GM04504 (cell line): ENCODE data around the gene XYLT1.
A peak's percentile ranks its signal among the peaks of the same experiment; 100 is the strongest.

Experiments
- DNase-seq: peaks from one replicate; pipeline ENCODE4 v3.0.0-alpha.2; 2012; ENCODE audit warnings: low read depth

Gene XYLT1

DNA sequence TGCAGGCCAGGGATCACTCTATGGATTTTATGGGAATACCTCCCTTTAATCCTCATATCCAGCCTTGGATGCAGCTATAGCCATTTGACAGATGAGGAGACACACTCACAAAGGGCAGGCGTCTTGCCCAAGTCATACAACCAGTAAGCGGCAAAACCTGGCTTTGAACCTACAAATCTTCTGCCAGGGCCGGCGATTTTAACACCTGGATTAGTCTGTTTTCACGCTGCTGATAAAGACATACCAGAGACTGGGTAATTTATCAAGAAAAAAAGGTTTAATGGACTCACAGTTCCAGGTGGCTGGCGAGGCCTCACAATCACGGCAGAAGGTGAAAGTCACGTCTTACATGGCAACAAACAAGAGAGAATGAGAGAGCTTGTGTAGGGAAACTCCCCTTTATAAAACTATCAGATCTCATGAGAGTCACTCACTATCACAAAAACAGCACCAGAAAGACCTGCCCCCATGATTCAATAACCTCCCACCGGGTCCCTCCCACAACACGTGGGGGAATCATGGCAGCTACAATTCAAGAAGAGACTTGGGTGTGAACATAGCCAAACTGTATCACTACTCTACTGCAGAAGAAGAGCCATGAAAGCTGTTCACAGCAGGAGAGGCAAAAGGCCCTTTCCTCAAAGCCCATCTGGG, 67.5 kb downstream of the XYLT1 start:
- no peak for DNase-seq

DNA sequence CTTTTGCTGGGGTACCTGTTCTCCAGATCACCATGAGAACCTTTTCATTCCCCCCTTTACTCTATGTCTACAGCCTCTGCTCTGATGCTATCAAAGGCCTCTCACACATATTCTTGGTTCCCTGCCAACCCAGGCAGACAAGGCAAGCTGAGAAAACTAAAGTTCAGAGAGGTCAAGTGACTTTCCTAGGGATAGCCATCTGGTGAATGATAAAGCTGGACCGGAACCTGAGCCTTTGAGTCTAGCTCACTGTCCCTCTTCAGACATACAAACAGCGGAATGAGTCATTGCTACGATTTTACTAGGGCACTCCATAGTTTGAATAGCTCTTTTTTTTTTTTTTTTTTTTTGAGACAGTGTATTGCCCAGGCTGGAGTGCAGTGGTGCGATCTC, 73.3 kb downstream of the XYLT1 start:
- no peak for DNase-seq

DNA sequence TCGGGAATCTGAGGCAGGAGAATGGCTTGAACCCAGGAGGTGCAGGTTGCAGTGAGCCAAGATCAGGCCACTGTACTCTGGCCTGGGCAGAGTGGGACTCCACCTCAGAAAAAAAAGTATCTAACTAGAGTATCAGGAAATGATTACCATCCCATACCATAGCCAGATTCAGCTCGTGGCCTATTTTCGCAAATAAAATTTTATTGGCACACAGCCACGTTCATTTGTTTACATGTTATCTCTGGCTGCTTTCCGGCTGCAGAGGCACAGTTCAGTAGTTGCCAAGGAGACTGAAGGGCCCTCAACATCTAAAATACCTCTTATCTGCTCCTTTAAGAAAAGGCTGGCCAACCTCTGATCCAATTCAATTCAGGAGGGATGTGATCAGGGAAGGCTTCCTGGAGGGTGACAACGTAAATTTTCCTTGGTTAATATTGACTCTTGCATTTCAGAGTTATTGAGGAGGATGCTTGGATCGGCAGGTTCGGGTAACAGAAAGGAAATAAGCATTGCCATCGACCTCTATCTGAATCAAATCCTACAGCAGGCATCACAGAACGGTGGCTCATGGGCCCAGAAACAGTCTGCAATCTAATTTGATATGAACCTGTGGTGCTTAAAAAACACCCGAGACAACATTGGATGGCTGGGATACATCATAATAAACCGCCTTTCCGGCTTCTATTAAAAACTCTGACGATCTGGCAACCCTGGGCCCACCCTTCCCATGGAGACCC, 73.8 kb downstream of the XYLT1 start:
- DNase-seq: no peak

DNA sequence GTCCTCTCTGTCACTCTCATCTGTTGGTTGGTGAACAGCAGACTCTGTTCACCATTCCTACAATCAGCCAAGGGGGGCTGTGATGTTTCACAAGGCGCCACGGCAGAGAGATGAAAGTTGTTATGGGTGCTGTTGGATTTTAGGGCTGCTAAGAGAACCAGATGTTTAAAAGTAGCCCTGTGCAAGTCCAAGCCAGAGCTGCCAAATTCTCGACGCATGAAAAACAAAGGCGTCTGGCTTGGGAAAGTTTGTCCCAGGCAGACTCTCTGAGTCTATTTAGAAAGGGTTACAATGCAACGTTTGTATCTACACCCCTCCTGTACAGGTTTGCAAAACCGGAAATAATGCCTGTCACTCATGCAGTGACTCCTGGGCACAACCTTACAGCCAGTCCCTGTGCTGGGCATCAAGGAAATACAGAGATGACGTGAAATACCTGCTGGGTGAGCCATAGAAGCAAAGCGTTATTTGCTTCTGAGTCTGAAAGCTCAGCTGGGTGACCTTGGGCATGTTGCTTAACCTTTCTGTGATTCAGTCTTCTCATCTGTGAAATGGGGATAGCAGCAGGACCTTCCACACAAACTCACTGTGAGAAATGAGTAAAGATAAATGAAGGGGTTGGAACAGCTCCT, 74.8 kb downstream of the XYLT1 start:
- DNase-seq: no peak

DNA sequence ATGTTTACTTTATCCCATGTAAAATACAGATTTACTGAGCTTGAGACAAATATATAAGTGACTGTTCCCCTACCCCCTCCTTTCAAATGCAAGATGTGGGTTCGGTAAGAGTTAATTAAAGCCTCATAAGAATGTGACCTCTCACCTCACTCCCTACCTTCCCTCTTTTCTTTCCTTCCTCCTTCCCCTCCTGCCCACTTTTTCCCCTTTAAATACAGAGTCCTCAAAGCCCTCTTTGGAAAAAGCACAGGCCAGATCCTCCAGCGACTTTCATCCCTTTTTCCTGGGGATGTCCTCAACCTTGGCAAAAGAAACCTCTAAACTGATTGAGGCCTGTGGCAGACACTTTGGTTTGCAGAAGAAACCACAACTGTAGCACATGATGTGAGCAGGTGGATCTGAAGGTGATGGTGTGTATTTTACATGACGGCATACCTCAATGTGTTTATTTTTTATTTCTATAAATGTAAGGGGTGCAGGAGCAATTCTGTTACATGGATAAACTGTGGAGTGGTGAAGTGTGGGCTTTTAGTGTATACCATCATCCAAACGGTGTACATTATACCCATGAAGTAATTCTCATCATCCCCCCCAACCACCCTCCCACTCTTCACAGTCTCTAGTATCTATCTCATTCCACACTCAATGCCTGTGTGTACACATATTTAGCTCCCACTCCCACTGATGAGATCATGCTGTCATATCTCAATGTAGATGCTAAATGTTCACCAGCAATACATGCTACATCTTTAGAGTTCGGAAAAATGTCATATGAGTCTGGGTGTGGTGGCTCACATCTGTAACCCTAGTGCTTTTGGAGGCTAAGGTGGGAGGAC, 77.7 kb downstream of the XYLT1 start:
- no peak for DNase-seq

DNA sequence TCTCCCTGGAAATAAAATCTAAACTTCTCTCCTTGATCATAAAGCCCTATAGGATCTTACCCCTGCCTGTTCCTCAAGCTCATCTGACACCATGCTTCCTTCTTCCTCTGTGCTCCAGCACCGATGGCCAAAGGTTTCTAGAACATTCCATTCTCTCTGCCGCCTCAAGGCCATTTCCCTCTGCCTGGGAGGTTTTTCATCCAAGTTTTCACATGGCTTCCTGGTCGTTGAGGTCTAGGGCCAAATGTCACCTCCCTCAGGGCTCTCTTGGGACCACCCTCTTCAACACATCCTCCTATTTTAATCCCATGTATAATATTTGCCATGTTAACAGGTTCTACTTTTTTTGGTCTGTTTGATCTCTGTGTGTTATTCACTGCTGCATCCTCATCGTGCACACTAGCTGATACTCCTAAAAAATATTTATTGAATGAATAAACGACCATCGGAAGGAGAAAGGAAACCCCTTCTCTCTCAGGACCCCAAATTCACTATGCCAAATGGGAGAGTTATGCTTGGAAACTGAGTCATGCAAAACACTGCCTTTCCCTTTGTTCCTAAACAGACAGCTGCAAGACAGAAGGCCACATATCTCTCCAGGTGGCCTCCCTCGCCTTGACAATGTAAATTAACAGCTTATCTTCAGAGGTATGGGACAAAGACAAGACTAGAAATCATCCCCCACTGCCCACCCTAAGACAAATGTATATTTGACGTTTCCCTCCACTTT, 78.5 kb downstream of the XYLT1 start:
- no peak for DNase-seq

DNA sequence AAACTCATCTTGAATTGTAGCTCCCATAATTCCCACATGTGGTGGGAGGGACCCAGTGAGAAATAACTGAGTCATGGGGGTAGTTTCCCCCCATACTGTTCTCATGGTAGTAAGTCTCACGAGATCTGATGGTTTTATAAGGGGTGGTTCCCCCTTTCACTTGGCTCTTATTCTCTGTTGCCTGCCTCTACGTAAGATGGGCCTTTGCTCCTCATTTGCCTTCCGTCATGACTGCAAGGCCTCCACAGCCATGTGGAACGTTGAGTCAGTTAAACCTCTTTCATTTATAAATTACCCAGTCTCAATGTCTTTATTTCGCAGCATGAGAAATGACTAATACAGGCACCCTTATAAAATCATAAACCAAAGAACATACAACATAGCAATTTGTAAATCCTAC, 79.0 kb downstream of the XYLT1 start:
- DNase-seq: no peak

DNA sequence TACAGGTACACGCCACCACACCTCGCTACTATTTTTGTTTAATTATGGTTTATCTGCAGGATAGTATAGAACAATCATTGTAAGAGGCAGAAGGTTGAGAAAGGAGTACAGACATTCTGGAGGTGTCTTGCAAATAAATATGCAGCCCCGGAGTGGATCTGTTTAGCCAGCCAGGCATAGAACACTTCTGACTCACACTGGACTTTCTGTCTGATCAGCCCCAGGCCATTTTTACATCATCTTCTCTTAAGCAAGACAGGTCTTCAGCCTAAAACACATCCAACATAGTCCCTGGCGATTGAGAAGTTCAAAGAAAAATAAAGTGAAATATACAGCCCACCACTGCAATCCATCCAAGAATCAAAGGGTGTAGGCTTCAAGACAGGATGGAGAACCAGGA, 81.4 kb downstream of the XYLT1 start:
- peak; percentile 64 for DNase-seq

DNA sequence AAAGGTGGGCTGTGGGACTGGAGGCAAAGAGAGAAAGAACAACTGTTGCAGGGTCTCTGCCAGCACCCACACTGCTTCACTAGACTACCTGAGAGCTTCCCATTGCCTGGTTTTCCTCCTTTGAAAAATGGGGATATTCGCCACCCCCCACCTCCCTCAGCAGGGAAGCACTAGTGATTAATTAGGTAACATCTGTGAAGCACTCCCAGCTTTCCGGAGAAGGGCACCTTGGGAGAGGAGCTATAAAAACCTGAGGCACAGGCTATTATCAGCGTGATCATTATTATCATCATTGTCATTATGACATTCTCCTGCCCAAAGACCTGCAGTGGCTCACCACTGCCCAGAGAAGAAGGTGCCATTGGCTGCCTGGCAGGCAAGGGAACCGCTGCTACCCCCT, 83.5 kb downstream of the XYLT1 start:
- DNase-seq: no peak

DNA sequence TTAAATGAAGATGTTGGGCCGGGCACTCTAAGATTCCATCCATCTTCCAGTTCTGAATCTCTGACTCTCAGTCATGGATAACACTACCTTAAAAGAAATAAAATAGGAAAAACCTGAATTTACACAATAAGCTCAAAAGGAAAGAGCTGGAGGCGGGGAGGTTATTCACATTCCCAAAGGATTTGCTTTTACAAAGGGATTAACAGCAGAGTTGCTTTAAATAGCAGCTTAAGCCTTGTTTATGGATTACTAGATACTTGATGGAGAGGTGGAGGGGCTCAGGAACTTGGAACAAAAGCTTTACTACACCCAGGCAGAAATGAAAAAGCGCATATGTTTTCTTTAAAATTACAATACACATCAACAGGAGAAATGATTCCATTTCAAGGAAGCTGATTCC, 84.5 kb downstream of the XYLT1 start:
- DNase-seq: no peak

DNA sequence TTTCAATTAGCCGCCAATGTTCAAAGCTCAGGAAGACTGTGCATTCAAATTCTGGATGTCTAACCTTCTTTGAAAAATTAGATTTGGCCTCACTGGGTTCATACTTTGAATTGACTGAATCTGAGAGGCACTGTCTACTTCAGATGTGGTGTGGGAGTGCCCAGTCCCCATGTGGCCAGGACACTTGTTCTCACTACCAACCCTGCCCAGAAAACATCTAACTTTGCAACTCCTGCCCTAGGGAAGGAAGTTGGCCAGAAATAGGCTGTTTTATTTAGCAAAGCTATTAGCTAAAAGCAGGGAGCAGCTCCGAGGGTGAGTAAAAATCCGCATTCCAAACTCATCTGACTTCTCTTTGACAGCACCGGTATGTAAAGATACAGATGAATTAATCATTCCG, 86.3 kb downstream of the XYLT1 start:
- no peak for DNase-seq

DNA sequence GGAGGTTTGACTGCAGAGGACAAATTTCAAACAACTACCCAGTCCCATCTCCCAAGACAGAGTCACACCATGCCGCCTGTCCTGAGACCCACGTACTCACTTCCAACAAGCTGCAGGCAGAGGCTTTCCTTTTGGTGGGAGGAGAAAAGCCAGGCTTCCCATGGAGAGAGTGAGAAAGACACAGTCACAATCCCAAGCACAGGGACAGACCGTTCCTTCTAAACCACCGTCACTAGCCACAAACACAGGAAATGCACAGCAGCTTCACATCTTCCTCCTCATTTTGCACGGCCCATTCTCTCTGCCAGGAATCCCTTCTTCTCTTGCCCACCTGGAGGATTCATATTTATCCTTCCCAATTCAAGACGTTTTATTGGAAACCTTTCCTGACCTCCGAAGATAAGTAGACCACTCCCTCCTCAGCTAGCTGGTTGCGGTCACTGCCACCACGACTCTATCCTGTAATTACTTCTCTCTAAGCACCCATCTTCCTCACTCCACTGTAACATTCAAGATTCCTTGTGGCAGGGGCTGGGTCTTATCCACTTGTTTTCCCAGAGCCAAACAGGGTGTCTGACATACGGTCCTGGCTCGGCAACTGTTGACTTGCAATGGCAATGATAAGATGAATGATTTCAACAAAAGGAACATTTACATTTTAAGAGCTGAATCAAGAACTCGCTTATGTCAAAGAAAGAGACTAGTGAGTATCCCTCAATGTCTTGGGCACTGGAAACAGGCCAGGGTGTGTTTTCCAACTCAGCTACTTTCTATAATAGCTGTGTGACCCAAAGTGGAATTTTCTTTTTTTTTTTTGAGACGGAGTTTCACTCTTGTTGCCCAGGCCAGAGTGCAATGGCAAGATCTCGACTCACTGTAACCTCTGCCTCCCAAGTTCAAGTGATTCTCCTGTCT, 87.6 kb downstream of the XYLT1 start:
- DNase-seq: no peak

DNA sequence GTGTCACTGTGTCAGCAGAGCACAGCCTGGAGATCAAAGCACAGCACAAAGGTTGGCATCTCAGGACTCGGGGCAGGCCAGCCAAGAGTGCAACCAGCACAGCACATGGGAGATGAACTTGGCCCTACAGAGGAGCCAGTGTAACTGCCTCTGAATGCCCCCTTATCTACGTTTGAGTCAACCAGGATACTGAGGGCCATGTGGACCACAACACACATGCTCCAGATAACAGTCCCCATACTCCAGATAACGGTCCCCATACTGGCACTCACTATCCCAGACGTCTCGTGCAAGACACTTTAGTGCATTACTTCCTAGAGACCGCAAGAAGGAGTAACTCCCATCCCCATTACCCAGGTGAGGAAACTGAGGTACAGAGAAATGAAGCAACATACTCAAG, 88.2 kb downstream of the XYLT1 start:
- DNase-seq: no peak

DNA sequence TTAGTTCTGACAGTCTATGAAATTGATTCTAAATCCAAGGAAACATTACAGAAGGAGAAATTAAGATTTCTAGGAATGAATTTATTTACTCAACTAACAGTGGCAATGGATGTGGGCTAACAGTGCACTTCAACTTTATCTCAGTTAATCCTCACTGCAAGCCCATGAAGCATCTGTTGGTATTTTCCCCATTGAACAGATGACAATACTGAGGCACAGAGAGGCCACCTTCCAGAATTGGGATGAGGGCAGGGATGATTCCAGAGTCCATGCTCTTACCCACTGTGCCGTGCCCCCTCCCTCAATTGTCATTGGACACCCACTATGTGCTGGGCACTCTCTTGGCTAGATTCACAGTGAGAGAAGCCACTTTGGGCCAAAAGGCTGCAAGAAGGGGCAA, 89.0 kb downstream of the XYLT1 start:
- DNase-seq: no peak

DNA sequence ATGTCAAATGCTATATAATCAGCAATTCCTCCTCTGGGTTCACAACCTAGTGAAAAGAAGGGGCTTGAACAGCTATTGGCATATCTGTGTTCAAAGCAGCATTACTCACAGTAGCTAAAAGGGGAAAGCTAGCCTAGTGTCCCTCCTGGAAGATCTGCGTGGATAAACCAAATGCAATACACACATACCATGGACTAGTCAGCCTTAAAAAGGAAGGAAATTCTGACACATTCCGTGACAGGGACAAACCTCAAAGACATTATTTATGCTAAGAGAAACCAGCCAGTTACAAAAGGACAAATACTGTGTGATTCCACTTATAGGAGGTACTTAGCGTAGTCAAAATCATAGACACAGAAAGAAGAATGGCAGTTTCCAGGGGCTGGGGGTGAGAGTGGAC, 90.1 kb downstream of the XYLT1 start:
- no peak for DNase-seq

DNA sequence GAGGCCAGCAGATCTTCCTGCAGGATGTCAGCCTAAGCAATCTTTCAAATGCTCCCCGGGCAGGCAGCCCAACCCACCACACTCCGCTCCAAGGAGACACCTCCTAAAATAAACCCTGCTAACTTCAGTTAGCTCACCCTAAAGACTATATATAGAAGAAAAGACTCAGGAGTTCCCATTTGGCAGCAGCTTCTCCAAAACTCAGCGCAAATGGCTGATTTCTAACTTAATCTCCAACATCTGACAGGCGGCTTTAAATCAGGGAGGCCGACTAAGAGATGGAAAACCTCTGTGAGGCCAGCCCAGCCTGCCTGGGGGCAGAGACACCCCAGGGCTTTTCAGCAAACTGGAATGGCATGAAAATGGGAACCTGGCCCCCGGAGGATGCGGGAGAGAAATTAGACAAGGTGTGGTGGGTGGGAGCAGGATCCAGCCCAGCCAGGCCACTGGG, 91.6 kb downstream of the XYLT1 start:
- DNase-seq: peak; percentile 63

DNA sequence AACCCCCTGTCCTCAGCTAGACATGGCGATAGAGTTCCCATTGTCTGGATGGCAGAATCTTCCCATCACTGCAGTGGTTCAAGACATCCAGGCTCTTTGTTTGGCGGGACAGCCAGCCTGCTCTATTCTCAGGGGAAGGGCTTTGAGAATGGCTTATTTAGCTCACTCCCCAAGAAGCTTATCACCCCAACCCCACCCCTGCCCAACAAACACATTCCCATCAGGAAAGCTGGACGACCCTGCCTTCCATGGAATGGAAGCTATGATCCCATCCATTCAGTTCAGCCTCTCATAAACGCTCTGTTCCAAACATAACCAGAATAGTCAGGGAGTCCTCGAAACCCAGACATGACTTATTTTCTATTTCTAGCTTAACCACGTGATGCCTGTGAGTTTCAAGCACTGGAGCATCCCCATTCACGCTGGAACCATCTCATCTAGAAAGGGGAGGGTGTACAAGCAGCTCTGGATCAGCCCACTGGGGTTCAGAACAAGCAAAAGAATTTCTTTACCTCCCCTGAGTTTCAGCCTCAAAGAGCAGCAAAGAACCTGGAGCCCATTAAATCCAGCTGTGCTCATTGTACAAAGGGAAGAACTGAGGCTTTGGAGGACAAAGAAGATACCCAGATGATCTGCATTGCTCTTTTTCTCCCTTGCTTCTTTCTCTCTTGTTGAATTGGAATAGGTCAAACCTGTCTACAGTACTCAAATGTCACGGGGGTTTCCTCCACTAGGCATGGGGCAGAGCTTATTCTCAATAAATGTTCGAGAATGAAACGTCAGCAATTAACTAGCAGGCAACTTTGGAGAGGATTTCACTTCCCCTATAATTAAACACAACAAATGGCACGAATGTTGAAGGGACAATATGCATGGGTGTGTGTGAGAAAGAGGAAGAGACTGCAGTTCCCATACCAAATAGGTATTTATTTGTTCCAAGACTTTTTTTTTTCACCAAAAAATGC, 93.1 kb downstream of the XYLT1 start:
- DNase-seq: no peak

DNA sequence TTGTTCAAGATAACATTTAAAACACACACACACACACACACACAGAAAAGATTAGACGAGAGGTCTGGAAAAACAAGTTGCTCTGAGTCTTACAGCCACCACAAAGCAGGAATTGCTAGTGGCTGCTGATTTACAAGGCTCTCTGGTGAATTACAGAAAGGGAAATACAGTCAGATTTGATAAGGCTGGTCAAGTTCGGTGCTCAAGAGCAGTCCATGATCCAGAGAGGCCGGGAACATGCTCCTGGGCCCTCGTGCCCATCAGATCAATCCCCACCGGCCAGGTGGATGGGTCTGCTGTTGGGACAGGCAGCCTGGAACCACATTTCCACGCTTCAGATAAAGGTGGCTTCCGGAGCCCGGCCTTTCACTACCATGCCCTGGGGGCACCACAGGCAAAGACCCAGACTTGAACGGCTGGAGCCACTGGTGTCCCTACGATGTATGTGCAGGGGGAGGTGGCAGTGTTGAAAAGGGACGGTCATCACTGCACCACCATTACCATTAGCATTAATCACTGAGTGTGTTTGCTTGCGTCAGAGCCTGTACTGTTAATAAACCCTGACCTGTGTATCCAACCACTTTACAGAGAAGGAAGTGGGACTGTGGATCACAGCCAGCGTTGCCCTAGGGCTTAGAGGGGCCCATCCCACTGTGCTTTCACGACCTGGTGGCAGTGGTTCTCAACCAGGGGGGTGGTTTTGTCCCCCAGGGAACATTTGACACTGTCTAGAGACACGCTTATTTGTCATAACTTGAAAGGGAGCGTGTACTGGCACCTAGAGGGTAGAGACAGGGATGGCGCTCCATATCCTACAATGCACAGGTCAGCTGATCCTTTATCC, 95.1 kb downstream of the XYLT1 start:
- no peak for DNase-seq
